Tongue (tissue), 2 donors: ENCODE measurements around the gene WFDC2. TPM values are rescaled to one million over a fixed set of nuclear protein-coding genes. Genes with fewer than 3 reads are reported as not detected.
A peak's percentile ranks its signal among the peaks of the same experiment; 100 is the strongest.

Experiments
- DNase-seq: peaks from one replicate; pipeline ENCODE4 v3.0.0-alpha.2; 2015
- total RNA-seq: library from RNA; depleted of rRNA; stranded (reverse); fragments of >200 nt; gene quantifications from one replicate; pipeline ENCODE4 v1.2.3, GENCODE V29; 2014

Gene WFDC2, protein sequence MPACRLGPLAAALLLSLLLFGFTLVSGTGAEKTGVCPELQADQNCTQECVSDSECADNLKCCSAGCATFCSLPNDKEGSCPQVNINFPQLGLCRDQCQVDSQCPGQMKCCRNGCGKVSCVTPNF
- total RNA-seq, result 16.6 TPM

DNA sequence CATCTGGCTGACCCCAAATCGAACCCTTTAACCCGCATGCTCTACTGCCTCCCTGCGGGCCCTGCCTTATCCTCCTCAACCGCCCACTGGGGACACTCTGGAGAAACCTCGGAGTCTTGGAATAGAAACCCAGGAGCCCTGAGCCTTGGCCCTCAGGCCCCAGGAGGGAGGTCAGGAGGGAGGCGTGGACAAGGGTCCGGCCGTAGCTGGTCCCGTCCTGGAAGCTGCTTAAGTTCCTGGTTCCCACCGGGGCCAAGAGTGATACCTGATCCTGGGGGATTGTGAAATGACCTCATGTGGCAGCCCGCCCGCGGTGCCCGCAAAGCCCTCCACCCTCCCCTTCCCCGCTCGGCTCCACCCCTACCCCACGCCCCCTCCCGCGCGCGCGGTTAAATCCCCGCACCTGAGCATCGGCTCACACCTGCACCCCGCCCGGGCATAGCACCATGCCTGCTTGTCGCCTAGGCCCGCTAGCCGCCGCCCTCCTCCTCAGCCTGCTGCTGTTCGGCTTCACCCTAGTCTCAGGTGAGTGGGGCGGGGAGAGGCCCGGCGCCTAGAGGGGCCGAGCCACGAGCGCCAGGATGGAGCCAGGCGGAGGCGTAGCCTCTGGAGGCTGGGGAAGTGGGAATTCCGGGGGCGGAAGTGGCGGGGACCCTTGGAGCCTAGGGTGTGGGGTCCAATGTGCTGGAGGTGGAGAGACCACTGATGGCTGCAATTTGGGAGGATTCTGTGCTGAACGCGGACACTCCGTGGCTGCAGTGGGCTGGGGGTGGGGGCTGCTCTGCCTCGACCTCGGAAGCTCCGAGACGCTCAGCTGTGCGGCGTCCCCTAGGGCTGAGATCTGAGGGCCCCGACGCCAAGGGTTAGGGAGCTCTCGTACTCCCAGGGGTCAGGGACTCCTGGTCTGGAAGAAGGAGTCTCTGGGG, at the start of gene WFDC2:
Gene WFDC2 (plus strand): TSS at position 418 of the 926 bp plus-strand sequence. CDS start 29 bp downstream, at position 447.
- peak; percentile 21 for DNase-seq

DNA sequence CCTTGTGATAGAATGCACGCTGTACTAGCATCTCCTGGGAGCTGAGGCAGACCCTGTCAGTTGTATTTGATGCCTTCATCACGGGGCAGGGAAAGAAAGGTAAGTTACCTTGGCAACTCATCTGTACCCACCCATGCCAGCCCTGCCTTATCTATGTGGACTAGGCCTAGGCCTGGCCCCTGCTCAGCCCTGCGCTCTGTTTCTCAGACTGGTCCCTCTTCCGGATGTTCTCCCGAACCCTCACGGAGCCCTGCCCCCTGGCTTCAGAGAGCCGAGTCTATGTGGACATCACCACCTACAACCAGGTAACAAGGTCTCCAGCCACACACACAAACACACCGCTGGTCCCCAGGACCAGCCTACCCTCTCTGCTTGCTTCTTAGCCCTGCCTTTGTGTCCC, 49.4 kb upstream of the WFDC2 start:
- no peak for DNase-seq

DNA sequence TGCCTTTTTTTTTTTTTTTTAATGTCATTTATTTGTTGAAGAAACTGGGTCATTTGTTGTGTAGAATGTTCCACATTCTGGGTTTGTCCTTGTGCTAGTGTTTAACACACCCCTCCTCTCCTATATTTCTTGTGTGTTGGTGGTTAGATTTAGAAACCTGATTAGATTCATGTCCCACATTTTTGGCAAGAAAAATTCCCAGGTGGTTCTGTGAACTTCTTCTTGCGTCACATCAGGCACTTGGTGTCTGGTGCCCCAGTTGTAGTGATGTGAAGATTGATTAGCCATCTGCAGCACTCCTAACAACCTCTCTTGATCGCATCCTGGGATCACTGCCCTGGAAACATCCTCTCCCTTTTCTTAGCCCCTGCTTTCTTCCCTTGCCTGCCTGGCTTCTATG, 45.9 kb upstream of the WFDC2 start:
- no peak for DNase-seq

DNA sequence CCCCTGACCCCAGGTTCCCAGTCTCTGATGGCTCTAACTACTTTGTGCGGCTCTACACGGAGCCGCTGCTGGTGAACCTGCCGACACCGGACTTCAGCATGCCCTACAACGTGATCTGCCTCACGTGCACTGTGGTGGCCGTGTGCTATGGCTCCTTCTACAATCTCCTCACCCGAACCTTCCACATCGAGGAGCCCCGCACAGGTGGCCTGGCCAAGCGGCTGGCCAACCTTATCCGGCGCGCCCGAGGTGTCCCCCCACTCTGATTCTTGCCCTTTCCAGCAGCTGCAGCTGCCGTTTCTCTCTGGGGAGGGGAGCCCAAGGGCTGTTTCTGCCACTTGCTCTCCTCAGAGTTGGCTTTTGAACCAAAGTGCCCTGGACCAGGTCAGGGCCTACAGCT, 44.0 kb upstream of the WFDC2 start:
- no peak for DNase-seq

DNA sequence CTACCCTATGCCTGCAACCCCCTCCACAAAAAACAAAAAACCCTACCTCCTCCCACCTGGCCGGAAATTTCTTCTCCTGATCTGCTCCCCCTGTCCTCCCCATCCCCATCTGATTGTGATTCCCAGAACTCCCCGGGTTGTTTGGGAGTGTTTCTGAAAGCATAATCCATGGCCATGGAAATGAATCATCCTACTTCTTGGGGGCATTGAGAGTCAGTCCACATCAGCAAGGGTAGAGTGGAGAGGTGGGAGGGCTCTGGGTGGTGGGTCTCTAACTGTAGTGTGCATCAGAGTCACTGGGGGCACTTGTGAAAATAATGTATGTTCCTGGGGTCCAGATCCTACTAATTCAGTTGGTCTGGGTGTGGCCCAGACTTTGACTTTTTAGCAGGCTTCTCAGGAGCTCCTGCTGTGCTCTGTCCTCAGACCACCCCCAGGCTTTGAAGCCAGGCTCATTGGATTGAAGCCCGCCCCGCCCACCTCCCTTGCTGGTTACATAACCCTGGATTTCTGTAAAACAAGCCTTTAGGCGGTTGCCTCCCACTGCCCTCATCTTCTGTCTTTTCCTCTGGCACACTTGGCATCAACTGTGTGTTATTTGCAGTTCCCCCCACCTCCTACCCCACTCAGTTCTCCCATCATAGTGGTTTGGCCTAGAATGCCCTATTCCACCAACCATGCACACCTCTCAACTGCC, 43.1 kb upstream of the WFDC2 start:
- no peak for DNase-seq

DNA sequence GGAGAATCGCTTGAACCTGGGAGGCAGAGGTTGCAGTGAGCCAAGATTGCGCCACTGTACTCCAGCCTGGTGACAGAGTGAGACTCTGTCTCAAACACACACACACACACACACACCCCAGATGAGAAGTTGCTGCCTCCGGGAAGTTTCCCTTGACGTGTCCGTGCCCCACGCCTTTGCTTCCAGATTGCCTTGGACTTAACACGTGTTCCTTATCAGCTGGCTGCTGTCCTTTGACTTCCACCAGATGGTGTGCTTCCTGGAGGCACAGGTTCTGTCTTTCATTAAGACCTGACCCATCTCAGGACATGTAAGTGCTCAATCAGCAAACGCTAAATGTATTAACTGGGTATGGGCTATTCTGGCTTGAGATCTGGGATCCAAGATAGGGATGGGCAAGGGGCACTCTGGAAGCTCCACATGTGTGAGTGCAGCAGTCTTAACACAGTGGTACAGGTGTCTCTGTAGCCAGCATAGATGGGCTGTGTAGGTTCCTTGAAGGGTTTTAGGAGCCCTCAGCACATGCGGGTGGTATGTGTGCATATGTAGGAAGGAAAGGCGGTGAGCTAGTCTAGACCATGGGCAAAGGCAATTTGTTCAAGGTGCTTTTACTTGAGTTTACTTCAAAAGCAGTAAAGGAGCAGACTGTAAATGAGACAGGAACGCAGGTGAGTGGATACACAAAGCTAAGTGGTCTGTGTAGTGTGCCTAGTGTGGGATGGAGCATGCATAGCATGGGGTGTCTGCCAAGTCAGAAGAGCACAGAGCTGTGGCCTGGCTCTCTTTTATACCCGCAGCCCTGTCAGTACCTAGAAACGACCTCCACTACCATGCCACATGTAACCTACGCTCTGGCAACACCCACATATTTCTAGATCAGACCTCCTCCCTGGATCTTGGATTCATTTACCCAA, 42.1 kb upstream of the WFDC2 start:
- DNase-seq, result no peak

DNA sequence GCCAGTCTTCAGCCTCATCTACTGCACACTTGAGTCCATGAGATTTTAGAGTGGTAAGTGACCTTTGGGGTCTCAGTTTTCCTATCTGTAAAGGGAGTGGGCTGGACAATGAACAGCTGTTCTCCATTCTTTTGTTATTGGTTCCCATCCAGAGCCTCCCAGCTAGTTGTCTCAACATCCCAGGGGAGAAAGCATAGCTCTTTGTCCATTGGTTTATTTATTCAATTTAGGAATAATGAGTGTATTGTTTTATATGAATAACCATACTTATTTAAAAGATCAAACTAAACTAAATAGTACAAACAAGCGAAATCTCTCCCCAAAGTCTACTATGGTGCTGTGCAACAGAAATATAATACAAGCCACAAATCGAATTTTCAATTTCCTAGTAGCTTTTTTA, 39.9 kb upstream of the WFDC2 start:
- peak; percentile 6 for DNase-seq

DNA sequence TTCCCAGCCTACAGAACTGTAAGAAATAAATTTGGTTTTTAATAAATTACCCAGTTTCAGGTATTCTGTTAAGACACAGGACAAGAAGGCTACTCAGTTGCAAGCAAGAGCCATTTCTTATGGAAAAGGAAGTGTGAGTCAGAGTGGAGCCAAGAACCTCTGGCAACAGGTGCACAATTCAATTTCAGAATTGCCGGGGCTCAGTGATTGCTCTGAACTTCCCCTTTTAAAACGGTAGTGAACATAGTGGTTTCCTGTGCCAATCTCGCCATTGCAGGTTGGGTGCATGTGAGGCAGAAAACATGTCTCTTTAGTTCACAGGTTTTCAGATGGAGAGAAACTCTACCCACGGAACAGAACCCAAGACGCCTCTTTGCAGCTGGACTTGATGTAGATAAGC, 37.3 kb upstream of the WFDC2 start:
- no peak for DNase-seq

DNA sequence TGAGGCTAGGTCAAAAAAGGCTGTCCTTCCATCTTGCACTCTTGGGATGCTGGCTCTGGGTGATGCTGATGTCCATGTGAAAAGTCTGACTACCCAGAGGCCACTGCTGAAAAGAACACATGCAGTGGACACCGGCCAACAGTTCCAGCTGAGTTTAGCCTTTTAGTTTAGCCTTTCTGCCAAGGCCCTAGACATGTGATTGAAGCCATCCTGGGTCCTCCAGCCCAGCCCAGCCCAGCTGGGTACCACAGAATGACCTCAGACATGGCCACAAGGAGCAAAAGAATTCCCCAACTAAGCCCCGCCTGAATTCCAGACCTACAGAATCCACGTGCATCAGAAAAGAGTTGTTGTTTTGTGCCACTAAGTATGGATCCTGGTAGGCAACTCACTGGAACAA, 36.2 kb upstream of the WFDC2 start:
- peak; percentile 24 for DNase-seq

DNA sequence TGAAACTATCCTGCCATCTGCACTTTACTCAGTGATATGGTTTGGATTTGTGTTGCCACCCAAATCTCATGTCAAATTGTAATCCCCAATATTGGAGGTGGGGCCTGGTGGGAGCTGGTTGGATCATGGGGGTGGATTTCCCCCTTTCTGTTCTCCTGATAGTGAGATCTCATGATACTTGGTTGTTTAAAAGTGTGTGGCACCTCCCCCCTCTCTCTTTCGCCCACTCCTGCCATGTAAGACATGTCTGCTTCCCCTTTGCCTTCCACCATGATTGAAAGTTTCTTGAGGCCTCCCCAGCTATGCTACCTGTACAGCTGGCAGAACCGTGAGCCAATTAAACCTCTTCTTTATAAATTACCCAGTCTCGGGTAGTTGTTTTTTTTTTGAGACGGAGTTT, 35.6 kb upstream of the WFDC2 start:
- DNase-seq, result no peak

DNA sequence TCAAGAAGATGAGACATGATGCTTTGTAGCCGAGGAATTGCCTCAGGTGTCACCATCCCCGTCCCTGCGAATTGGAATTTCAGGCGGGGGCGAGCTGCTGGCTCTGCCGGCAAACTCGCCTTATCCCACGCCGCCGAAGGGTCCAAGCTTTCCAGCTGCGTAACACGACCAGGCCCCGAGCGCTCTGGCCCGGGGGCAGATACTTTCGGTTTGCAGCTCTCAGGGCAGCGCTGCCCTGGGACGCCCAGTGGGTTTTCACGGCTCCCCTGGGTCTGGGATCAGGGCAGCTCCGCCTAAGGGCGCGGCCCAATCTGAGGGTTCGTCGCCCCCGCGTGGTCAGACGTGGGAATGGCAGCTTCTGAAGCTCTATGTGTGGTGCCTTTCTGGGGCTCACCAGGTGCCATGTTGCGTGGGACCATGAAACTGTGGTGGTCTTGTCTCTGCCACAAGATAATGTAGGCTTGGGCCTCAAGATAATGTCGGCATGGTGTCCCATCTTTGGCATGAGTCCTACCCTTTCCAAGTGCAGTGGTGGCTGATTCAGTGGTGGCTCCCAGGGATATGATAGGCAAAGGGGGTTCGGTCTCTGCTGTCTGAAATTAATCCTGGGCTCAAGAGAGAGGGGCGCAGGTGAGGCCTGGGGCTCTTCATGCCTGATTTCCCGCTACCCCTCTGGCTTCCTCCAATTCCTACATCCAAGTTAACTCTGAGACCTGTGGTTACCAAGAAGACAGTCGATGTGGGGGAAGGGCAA, 32.6 kb upstream of the WFDC2 start:
- DNase-seq, result peak; percentile 85

DNA sequence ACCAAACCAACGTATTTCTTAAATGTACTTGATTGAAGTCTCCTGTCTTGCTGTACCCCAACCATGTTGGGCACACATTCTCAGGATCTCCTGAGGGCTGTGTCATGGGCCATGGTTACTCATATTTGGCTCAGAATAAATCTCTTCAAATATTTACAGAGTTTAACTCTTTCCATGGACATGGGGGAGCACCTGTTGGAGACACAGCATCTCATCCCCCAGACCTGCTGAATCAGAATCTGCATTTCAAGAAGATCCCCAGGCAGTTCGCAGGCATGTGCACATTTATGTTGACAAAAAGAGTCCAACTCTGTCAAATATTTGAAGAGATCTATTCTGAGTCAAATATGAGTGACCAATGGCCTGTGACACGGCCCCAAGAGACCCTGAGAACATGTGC, 29.1 kb upstream of the WFDC2 start:
- DNase-seq, result no peak

DNA sequence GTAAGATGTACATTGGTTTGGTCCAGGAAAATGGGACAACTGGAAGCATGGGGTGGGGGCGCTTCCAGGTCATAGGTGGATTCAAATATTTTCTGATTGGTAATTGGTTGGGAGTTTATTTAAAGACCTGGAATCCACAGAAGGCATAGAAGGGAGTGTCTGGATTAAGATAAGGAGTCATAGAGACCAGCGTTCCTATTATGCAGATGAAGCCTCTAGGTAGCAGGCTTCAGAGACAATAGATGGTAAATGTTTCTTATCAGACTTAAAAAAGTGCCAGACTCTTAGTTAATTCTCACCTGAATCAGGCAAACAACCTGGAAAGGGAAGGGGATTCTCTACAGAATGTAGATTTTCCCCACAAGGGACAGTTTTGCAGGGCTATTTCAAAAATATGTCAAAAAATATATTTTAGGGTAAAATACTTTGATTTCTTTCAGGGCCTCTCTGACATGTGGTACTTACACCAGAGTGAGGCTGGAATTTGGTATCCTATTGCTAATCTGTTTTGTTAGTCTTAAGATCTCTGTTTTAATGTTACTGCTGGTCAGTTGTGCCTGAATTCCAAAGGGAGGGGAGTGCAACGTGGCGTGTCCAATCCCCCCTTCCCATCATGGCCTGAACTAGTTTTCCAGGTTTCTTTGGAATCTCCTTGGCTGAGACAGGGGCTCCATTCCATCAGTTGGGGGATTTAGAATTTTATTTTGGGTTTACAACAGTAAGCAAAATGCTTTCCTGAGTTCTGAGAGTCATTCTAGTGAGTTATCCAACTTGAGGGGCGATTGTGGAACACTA, 28.5 kb upstream of the WFDC2 start:
- DNase-seq, result no peak

DNA sequence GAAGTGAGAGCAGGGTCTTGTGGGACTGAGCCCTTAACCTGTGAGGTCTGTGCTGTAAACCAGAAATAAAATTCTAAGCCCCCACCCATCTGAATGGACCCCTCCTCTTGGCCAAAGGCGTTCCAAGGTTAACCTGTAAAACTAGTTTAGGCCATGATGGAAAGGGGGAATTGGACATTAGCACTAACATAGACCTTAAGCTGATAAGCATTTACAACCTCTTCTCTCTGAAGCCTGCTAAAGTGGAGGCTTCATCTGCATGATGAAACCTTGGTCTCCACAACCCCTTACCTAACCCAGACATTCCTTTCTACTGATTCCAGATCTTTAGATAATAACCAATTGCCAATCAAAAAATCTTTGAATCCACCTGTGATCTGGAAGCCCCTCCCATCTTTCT, 27.8 kb upstream of the WFDC2 start:
- no peak for DNase-seq

DNA sequence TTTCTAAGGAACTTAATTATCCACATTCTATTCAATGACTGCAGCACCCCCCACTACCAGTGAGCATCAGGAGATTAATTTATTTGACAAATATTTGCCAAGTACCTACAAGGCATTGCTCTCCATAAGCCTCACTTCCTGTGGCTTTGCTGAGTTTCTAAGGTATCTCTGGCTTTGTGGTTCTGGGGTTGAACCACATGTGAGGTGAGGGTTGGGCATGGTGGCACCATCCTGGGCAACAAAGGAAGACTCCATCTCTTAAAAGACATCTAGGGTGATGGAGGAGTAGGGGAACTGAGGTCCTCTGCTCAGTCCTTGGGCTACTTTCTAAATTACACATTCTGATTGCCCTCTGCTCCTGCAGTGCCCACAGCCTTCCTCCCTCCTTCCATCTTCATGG, 25.5 kb upstream of the WFDC2 start:
- DNase-seq, result no peak

DNA sequence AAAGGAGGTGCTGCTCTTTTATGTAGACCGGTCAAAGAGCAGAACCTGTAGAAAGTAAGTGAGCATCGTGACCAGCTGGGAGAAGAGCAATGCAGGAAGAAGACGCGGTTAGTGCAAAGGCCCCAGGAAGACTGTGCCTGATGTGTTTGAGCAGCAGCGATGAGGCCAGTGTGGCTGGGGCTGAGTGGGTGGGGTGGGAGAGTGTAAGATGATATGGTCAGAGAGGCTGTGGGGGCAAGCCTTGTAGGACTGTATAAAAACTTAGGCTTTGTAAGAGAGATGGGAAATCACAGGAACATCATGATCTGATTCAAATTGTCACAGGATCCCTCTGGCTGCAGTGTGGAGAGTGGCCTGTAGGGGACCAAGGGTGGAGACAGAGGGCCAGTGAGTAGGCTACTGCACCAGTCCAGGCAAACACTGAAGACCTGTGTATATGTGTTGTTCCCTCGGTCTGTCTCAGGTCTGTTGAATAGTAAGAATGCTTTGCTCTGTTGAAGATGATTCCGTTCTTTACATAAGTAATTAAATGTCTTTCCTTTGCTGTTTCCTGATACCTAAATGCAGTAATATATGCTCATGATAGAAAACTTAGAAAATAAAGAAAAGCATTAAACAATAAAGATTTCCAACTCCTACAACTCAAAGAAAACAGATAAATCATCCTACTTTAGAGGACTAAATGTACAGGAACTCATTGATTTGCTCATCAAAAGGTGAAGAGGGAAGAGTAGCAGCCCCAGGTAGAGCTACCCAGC, 23.6 kb upstream of the WFDC2 start:
- DNase-seq, result no peak

DNA sequence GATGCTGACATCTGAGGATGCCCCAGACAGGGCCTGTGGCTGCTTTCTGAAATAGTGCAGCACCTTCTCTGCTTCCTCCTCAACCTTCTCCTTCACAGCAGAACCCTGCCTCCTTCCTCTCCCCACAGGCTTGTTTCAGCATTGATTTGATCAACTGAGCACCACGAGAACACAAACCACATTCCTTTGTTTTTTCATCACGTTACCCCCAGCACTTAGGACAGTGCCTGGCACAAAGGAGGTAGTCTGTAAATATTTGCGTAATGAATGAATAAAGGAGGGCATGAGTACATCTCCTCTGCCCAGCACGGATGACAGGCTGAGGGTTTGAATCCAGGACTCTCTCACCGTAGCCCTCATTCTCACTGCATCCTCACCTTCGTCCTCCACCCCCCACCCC, 21.3 kb upstream of the WFDC2 start:
- no peak for DNase-seq

DNA sequence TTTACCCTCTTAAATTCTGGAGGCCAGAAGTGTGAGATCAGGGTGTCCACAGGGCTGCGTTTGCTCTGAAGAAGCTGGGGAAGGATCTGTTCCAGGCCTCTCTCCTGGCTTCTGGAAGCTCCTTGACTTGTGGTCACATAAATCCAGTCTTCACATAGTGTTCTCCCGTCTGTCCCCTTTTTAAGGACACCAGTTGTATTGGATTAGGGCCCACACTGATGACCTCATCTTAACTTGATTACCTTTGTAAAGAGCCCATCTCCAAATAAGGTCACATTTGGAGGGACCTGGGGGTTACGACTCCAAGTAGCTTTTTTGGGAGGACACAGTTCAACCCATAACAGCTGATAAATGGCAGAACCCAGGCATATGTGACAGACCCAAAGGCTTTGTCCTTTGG, 20.0 kb upstream of the WFDC2 start:
- DNase-seq, result no peak

DNA sequence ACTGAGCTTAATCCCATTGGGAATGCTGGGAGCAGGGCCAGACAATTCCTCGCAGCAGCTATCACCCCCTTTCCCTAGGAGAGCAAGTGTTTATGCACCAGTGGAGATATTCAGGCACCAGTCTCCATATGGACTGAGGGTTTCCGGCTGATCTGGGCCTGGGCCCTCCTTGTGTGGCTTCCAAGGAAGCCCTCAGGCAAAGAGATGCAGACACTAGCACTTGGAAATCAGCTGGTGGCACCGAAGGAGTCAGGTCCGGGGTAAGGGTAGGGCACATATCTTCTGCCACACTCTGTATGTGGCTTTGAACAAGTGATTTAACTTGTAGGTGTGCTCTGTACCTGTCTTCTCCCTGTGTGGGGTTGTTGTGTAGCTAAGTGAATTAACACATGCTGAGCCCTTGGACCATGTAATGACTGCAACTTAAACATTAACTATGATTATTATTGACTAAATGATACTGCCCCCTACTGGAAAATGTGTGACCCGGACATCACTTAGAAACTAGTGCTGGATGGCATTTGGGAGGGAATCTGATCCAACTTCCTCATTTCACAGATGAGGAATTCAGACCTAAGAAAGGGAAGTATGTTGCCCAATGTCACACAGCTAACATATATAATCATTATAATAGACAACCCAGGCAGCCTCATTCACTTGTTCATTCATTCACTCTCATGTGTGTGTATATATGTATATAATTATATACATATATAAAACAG, 19.3 kb upstream of the WFDC2 start:
- no peak for DNase-seq
